GM08714 (cell line): ENCODE data around the gene APC.
A peak's percentile ranks its signal among the peaks of the same experiment; 100 is the strongest.

ENCODE experiments used
- H3K4me3 ChIP-seq: fragments of 200-500 bp; sonication (Bioruptor generic); 2 replicates; pipeline ENCODE4 v1.5.1; 2014; ENCODE audit warnings: mild to moderate bottlenecking, low read length, inconsistent platforms
- ZNF274 ChIP-seq: IDR thresholded peaks from 2 replicates; pipeline ENCODE4 v1.6.1; 2012; ENCODE audit warnings: mild to moderate bottlenecking, low read depth, low read length

Gene APC

GRCh38 chr5:112734597-112734996, 3.1 kb upstream of the APC start:
- no peak for TF ChIP-seq ZNF274
- H3K4me3 ChIP-seq, result no peak overlapping the region

GRCh38 chr5:112735702-112736101, 2.0 kb upstream of the APC start:
- H3K4me3 ChIP-seq, result no peak overlapping the region
- no peak for TF ChIP-seq ZNF274

GRCh38 chr5:112737070-112737462, 619 bp upstream of the APC start:
- peak overlapping the region; percentile 75 for H3K4me3 ChIP-seq
- no peak for TF ChIP-seq ZNF274

- no peak for TF ChIP-seq ZNF274
- peak overlapping the region; percentile 75 for H3K4me3 ChIP-seq
These were observed 491 bp downstream of the APC start for GRCh38 chr5:112738191-112738560.

- no peak for TF ChIP-seq ZNF274
- H3K4me3 ChIP-seq, result no peak overlapping the region
These were observed 4.7 kb downstream of the APC start for GRCh38 chr5:112742424-112742823.

- H3K4me3 ChIP-seq, result no peak overlapping the region
- no peak for TF ChIP-seq ZNF274
These were observed 5.9 kb downstream of the APC start for GRCh38 chr5:112743631-112744030.

- no peak for TF ChIP-seq ZNF274
- H3K4me3 ChIP-seq, result no peak overlapping the region
These were observed 14.7 kb downstream of the APC start for GRCh38 chr5:112752335-112752734.

GRCh38 chr5:112755703-112756102, 18.0 kb downstream of the APC start:
- no peak overlapping the region for H3K4me3 ChIP-seq
- TF ChIP-seq ZNF274, result no peak

- no peak for TF ChIP-seq ZNF274
- no peak overlapping the region for H3K4me3 ChIP-seq
These were observed 20.0 kb downstream of the APC start for GRCh38 chr5:112757468-112758208.

GRCh38 chr5:112758676-112759075, 21.0 kb downstream of the APC start:
- H3K4me3 ChIP-seq, result no peak overlapping the region
- no peak for TF ChIP-seq ZNF274

- TF ChIP-seq ZNF274, result no peak
These were observed 24.6 kb downstream of the APC start for GRCh38 chr5:112762113-112762810.

GRCh38 chr5:112763165-112763564, 25.5 kb downstream of the APC start:
- no peak overlapping the region for H3K4me3 ChIP-seq
- TF ChIP-seq ZNF274, result no peak

More at GRCh38 chr5:112762113-112762810, 24.6 kb downstream of the APC start:
- no peak overlapping the region for H3K4me3 ChIP-seq

GRCh38 chr5:112772124-112772523, 34.4 kb downstream of the APC start:
- no peak for TF ChIP-seq ZNF274

GRCh38 chr5:112776301-112776856, 38.7 kb downstream of the APC start:
- no peak overlapping the region for H3K4me3 ChIP-seq
- no peak for TF ChIP-seq ZNF274

More at GRCh38 chr5:112772124-112772523, 34.4 kb downstream of the APC start:
- H3K4me3 ChIP-seq, result no peak overlapping the region

GRCh38 chr5:112779531-112779930, 41.8 kb downstream of the APC start:
- H3K4me3 ChIP-seq, result no peak overlapping the region
- TF ChIP-seq ZNF274, result no peak
